Vagina (tissue), 2 donors: ENCODE results near the gene CNGB1. TPM values are rescaled to one million over a fixed set of nuclear protein-coding genes. Genes with fewer than 3 reads are reported as not detected.
"Not testable (repeated sequence)": the region's sequence is repeated elsewhere in the genome, so short reads cannot be mapped to it uniquely, and the experiment has no call there.

ENCODE experiments used
- DNase-seq, 2 donors: peaks; one replicate each; pipeline ENCODE4 v3.0.0-alpha.2; 2017; ENCODE audit errors: extremely low spot score in 2 of 2
- H3K27ac ChIP-seq: fragments of 200-600 bp; sonication (generic); one replicate; pipeline ENCODE4 v1.5.1; 2019
- H3K27me3 ChIP-seq: fragments of 200-600 bp; sonication (generic); one replicate; pipeline ENCODE4 v1.5.1; 2019
- H3K36me3 ChIP-seq, 2 donors: fragments of 200-600 bp; sonication (generic); one replicate each; pipeline ENCODE4 v1.5.1; 2017 to 2019
- H3K4me1 ChIP-seq: fragments of 200-600 bp; sonication (generic); one replicate; pipeline ENCODE4 v1.5.1; 2019
- H3K4me3 ChIP-seq, 2 donors: fragments of 200-600 bp; sonication (generic); 1 replicate in 1 of 2; 2 replicates in 1 of 2; pipeline ENCODE4 v1.5.1; 2016 to 2019
- H3K9me3 ChIP-seq: fragments of 200-600 bp; sonication (generic); one replicate; pipeline ENCODE4 v1.5.1; 2019
- CTCF ChIP-seq, 3 experiments: fragments of 450-650 bp in 2 of 3; fragments of 200-600 bp in 1 of 3; sonication (generic) in 1 of 3; IDR thresholded peaks; one replicate each; pipeline ENCODE4 v1.5.1; 2017 to 2019; ENCODE audit warnings: antibody characterized with exemption in 3 of 3, mild to moderate bottlenecking in 2 of 3, moderate library complexity in 2 of 3
- POLR2A ChIP-seq, 2 donors: fragments of 450-650 bp; IDR thresholded peaks; one replicate each; pipeline ENCODE4 v1.6.1; 2017; ENCODE audit warnings: antibody characterized with exemption in 2 of 2, mild to moderate bottlenecking in 2 of 2, moderate library complexity in 2 of 2
- POLR2AphosphoS5 ChIP-seq, 2 donors: sonication (generic); formaldehyde crosslinking; IDR thresholded peaks; one replicate each; pipeline ENCODE4 v1.9.0; 2017; ENCODE audit warnings: antibody characterized with exemption in 2 of 2, mild to moderate bottlenecking in 2 of 2, low read depth in 1 of 2; ENCODE audit not compliant: insufficient read depth in 1 of 2
- intact Hi-C: fragments of 100-400 bp; cut with DNase I; formaldehyde crosslinking; loops from one replicate; pipeline ENCODE4 v1.15.1; 2023
- total RNA-seq: library from RNA; depleted of rRNA; stranded (reverse); fragments of >200 nt; gene quantifications from one replicate; pipeline ENCODE4 v1.2.3, GENCODE V29; 2016

CNGB1 gene
- total RNA-seq, 1 donor from 2014 or later, result not detected

GRCh38 chr16:58013201-58013956, 42.5 kb upstream of the CNGB1 start:
- Histone ChIP-seq H3K27ac (no peak overlapping the region), H3K36me3 (peaks cover 0 to 40% of the 10 kb centered on the region in 2 donors), H3K27me3 (no peaks in the 10 kb centered on the region), H3K4me3 (no peak overlapping the region), H3K9me3 (no peaks in the 10 kb centered on the region), H3K4me1 (no peaks in the 10 kb centered on the region)
- TF ChIP-seq POLR2A (IDR thresholded peaks at IDR 0.05), result no peak
- no peak for TF ChIP-seq POLR2AphosphoS5 (IDR thresholded peaks at IDR 0.05; ENCODE audit: insufficient read depth in 1 of 2, low read depth in 1 of 2)
- no peak for TF ChIP-seq CTCF (IDR thresholded peaks at IDR 0.05)
- intact Hi-C loops, result no loop called here
- DNase-seq, result no peak

- TF ChIP-seq CTCF (IDR thresholded peaks at IDR 0.05), result no peak
- TF ChIP-seq POLR2AphosphoS5 (IDR thresholded peaks at IDR 0.05; ENCODE audit: insufficient read depth in 1 of 2, low read depth in 1 of 2), result no peak
- TF ChIP-seq POLR2A (IDR thresholded peaks at IDR 0.05), result no peak
- DNase-seq, result no peak
- Histone ChIP-seq H3K27me3 (no peaks in the 10 kb centered on the region), H3K27ac (no peak overlapping the region), H3K4me1 (no peaks in the 10 kb centered on the region), H3K36me3 (peaks cover 0 to 34% of the 10 kb centered on the region in 2 donors), H3K9me3 (no peaks in the 10 kb centered on the region), H3K4me3 (no peak overlapping the region)
- intact Hi-C loops, result no loop called here
Measured at GRCh38 chr16:58012481-58012880, 41.6 kb upstream of the CNGB1 start.

GRCh38 chr16:58011652-58012051, 40.7 kb upstream of the CNGB1 start:
- no peak overlapping the region for H3K27ac ChIP-seq
- intact Hi-C loops, result no loop called here
- no peaks in the 10 kb centered on the region for H3K9me3 ChIP-seq
- TF ChIP-seq CTCF (IDR thresholded peaks at IDR 0.05), result no peak
- TF ChIP-seq POLR2A (IDR thresholded peaks at IDR 0.05), result no peak
- no peak for TF ChIP-seq POLR2AphosphoS5 (IDR thresholded peaks at IDR 0.05; ENCODE audit: insufficient read depth in 1 of 2, low read depth in 1 of 2)
- peaks cover 0 to 27% of the 10 kb centered on the region in 2 donors for H3K36me3 ChIP-seq
- H3K4me1 ChIP-seq, result no peaks in the 10 kb centered on the region
- no peak for DNase-seq
- no peak overlapping the region for H3K4me3 ChIP-seq
- H3K27me3 ChIP-seq, result no peaks in the 10 kb centered on the region

GRCh38 chr16:58010886-58011285, 40.0 kb upstream of the CNGB1 start:
- Histone ChIP-seq H3K4me1 (no peaks in the 10 kb centered on the region), H3K9me3 (no peaks in the 10 kb centered on the region), H3K27ac (no peak overlapping the region), H3K27me3 (no peaks in the 10 kb centered on the region), H3K36me3 (peaks cover 0 to 27% of the 10 kb centered on the region in 2 donors), H3K4me3 (no peak overlapping the region)
- TF ChIP-seq POLR2A (IDR thresholded peaks at IDR 0.05), result no peak
- no peak for TF ChIP-seq CTCF (IDR thresholded peaks at IDR 0.05)
- TF ChIP-seq POLR2AphosphoS5 (IDR thresholded peaks at IDR 0.05; ENCODE audit: insufficient read depth in 1 of 2, low read depth in 1 of 2), result no peak
- intact Hi-C loops, result no loop called here
- no peak for DNase-seq

- H3K27ac ChIP-seq, result no peak overlapping the region
- H3K36me3 ChIP-seq, result peaks cover 0 to 27% of the 10 kb centered on the region in 2 donors
- H3K4me3 ChIP-seq, result no peak overlapping the region
- no peaks in the 10 kb centered on the region for H3K27me3 ChIP-seq
- H3K9me3 ChIP-seq, result no peaks in the 10 kb centered on the region
- intact Hi-C loops, result loop anchor here (10.0 kb wide), 1 partner anchor 415 kb away; no protein-coding TSS in a partner anchor
- DNase-seq, result no peak
- no peak for TF ChIP-seq POLR2A (IDR thresholded peaks at IDR 0.05)
- no peak for TF ChIP-seq POLR2AphosphoS5 (IDR thresholded peaks at IDR 0.05; ENCODE audit: insufficient read depth in 1 of 2, low read depth in 1 of 2)
- no peak for TF ChIP-seq CTCF (IDR thresholded peaks at IDR 0.05)
- no peaks in the 10 kb centered on the region for H3K4me1 ChIP-seq
Measured at GRCh38 chr16:58009856-58010416, 39.0 kb upstream of the CNGB1 start.

- H3K4me1 ChIP-seq, result peaks cover 14% of the 10 kb centered on the region
- not testable (repeated sequence) for DNase-seq, H3K27me3 ChIP-seq, H3K36me3 ChIP-seq, H3K9me3 ChIP-seq, H3K27ac ChIP-seq, H3K4me3 ChIP-seq
- intact Hi-C loops, result loop anchor here (2.0 to 10.0 kb wide), 2 partner anchors 106 to 410 kb away; no protein-coding TSS in a partner anchor
Measured at GRCh38 chr16:58004736-58005135, 33.8 kb upstream of the CNGB1 start.
